Activated CD4-positive, alpha-beta T cell treated with anti-CD3 and anti-CD28 coated beads for 1 hour (primary cell): Measurements from ENCODE around the gene ATOSB.

Experiments used
- DNase-seq: peaks from one replicate; pipeline ENCODE4 v3.0.0-alpha.2; 2020

ATOSB gene

GRCh38 chr9:35114113-35114839, 1.4 kb downstream of the ATOSB start:
- peak; percentile 41 for DNase-seq

DNA sequence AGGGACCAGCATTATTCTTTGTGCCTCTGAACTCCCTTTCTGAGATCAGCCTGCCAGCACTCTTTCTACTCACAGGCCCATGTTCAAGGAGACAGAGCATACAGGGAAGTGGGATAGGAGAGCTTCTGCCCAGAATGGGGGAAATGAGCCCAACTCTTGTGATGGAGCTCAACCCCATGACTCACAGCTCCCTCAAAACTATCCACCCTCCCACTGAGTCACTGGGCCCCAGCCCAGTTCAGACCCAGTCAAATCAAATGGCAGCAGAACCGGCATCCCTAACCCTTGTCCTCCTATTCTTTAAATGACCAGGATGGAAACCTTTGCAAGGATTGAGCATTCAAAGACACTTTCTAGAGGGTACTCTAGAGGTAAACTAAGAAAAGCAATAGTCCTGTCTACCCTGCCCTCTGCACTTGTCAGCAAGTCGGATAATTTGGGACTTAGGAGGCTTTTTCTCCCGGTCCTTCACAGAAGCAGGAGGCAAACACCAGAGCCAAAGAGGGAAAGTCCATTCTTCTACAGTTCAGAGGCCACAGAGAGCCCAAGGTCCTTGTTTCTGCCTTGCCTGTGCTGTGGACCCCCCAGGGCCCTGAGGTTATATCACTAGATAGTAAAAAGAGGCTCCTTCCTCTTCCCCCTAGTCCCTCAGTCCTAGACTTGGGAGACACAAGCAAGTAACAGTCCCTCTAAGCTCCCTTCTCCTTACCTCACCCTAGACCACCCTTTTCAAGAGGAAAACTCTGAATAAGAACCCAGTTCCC, 3.2 kb downstream of the ATOSB start:
- DNase-seq = no peak

GRCh38 chr9:35111001-35111933, 4.4 kb downstream of the ATOSB start:
- peak; percentile 93 for DNase-seq

DNA sequence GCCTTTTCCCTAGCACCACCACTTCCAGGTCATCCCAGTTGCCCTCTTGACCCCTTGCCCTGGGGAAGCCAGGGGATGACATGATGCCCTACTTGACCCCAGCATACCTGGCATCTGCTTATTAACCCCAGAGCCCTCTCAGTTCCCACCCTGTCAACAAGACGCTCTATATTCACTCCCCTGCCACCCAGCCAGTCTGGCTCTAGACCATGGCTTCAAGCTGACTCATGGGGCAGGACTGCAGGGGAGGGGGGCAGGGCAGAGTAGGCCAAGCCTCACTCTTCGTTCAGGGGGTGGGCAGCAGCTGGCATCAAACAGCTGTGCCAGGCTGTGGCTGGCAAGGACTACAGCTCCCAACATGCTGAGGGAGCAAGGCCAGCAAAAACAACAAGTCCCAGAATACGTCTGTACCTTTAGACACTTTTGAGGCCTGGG, 5.3 kb downstream of the ATOSB start:
- no peak for DNase-seq

- no peak for DNase-seq
Measured at GRCh38 chr9:35108946-35109575, 6.6 kb downstream of the ATOSB start.

DNA sequence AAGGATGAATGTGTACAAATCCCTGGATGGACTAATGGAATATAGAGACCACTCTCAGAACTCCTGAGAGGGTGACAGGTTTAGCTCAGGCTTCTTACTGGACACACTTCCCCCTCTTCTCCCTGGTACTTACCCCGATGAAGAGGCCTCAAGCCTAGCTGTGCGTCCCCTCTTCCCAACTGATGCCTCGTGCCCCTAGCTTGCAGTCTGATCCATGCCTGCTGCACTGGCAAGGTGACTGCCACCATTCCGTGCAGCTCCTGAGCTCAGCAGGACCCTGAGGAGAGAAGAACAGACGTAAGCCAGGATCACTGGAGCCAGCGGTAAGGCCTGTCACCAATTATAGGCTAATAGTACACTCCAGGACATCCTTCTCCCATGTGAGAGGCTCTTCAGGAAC, 7.2 kb downstream of the ATOSB start:
- DNase-seq = no peak

DNA sequence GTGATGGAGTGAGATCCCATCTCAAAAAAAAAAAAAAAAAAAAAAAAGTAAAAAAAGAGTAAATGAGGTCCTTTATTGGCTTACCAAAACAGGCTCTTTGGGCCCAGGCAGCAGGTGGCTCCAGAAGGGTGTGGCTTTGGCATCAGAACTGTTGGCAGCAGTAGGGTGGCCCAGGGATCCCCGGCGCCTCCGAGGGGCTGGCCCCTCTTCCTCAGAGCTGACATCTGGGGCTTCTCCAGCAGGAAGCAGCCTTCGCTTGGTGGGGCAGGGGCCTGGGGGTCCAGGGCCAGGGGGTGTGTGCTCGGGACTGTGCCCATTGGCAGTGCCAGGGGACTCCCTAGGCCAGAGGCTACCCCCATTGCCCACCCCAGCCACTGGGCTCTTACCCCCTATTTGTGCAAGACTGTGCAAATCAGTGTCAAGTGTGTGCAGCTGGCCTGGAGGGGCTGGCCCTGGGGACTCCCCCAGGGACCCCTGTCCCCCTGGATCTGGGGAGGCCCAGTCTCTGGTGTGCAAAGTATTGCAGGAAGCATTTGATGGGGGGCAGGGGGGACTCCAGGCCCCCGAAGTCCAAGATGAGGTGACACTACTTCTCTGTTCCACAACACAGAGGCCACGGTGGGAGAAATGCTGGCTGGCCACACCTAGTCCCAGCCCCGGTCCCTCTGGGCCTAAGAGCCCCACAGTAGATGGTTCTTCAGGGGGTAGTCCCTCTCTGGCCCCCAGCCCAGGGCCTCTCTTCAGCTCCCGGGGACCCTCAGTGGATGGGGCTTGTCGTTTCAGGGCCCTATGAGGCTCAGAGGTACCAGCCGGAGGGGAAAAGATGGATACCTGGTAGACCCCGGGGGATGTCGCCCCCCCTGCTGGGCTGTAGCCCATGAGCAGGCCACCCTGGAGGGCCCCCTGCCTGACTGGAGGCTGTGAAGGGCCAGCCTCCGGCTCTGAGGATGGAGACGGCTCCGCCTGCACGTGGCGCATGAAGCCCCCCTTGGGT, 8.1 kb downstream of the ATOSB start:
- no peak for DNase-seq

- DNase-seq = no peak
Measured at GRCh38 chr9:35106343-35106730, 9.3 kb downstream of the ATOSB start.

DNA sequence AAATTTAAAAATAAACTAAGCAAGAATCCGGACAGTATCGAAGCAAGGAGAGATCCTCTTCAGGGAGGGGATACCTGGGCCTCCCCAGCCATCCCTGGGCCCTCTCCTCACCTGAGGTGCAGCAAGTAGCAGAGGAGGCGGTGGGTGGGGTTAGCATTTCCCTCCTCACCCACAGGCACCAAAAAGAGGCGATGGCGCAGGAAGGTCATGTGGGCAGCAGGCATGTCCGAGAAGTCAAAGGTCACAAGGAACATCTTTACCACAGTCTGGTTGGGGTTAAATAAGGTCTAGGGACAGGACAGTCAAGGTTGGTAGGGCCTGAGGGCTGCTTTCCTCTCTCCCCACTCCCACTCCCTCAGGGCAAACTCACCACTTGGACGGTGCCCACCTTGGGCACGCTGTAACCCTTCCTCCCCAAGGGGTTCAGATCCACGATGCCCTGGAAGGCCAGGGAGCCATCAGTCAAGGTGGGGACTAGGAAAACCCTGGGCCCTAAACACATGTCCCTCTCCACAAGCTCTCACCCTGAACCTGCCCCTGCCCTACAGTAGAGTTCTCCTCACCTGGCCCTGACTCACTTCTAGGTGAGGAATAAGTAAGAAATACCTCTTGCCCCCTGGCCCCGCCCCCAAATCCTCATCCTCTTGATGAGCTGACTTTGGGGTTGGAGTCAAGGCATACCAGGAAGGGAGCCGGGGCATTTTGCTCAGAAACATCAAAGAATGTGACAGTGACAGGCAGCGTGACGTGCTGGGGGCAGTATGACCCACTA, 9.9 kb downstream of the ATOSB start:
- DNase-seq = no peak

GRCh38 chr9:35105126-35105525, 10.5 kb downstream of the ATOSB start:
- no peak for DNase-seq

- DNase-seq = no peak
Measured at GRCh38 chr9:35104586-35104985, 11.1 kb downstream of the ATOSB start.

DNA sequence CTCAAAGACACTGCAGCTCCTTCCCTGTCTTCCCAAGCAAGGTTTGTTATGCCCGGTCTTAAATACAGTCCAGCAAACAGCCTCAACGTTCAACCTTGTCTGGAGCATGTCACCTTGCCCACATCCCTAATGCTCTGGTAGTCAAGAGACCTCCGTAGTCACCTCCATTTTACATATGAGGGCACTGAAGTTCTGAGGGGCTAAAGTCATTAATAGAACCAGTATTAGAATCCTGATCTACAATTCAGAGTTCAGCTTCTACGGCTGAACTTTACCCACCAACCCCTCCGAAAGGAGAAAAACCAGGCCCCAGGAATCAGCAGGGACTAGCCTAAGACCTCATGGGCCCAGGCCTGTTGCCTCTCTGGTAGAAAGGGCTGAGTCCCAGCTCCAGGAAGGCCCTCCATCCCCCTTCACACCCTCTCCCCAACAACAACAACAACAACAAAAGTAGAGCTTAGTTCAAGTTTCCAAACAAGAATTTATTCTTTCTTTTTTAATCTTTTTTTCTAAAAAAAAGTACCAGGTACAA, 11.9 kb downstream of the ATOSB start:
- DNase-seq = no peak

GRCh38 chr9:35102769-35103659, 12.6 kb downstream of the ATOSB start, which contains the start of gene STOML2:
Gene STOML2, minus strand, starts transcription at chr9:35103131. Its CDS starts 37 bp downstream, at chr9:35103094.
- peak; percentile 88 for DNase-seq

- DNase-seq = no peak
Measured at GRCh38 chr9:35102465-35102768, 13.2 kb downstream of the ATOSB start.

GRCh38 chr9:35097573-35097972, 18.1 kb downstream of the ATOSB start:
- no peak for DNase-seq

DNA sequence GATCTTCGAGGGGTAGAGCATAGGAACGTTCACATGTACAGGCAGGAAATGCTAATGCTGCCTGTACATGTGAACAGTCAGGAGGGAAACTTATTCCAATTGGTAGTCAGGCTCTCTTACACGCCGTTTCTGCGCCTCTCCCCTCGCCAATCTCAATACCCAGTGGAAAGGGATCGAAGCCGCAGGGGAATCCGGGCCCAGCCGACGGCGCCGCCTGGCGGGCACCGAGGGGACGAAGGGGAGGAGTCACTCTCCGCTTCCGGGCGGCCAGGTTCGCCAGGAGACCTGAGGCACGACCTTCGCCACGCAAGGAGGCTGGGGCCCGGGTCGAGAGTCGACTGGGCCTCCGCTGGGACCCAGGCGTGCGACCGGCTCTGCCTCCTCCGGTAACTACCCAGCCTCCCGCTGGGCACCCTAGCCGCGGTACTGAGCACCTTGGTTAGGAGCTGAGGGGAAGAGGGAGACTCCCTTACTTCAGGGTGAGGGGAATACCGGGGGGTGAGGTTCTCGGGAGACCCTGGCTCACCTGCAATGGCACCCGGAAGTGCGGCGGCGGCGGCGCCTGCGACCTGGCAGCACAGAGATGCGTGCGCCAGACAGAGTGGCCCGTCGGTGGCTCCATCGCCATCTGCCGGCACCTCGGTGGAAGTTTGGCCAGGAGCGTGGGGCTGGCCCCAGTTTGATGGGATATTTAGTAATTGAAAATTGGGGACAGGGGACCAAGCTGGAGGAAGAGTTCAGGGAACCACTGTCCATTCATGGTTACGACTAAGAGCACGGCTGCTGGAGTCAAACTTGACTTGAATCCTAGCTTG, 19.4 kb downstream of the ATOSB start, which contains the start of gene PIGO:
Gene PIGO (minus strand): TSS at position 557 of the 815 bp plus-strand sequence. CDS start 1,026 bp downstream, outside the sequence.
- DNase-seq = peak; percentile 83

- DNase-seq = no peak
Measured at GRCh38 chr9:35091536-35091935, 24.1 kb downstream of the ATOSB start.

- no peak for DNase-seq
Measured at GRCh38 chr9:35089434-35089833, 26.2 kb downstream of the ATOSB start.
